ENCODE results near the gene FGF18.

- TF ChIP-seq, protein P1, sequence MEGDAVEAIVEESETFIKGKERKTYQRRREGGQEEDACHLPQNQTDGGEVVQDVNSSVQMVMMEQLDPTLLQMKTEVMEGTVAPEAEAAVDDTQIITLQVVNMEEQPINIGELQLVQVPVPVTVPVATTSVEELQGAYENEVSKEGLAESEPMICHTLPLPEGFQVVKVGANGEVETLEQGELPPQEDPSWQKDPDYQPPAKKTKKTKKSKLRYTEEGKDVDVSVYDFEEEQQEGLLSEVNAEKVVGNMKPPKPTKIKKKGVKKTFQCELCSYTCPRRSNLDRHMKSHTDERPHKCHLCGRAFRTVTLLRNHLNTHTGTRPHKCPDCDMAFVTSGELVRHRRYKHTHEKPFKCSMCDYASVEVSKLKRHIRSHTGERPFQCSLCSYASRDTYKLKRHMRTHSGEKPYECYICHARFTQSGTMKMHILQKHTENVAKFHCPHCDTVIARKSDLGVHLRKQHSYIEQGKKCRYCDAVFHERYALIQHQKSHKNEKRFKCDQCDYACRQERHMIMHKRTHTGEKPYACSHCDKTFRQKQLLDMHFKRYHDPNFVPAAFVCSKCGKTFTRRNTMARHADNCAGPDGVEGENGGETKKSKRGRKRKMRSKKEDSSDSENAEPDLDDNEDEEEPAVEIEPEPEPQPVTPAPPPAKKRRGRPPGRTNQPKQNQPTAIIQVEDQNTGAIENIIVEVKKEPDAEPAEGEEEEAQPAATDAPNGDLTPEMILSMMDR (IDR thresholded peaks at IDR 0.05 in 4 of 5, conservative IDR thresholded peaks at IDR 0.05 in 1 of 5): no peak
- no peak for TF ChIP-seq POLR2A (IDR thresholded peaks at IDR 0.05)
Observed at GRCh38 chr5:171400169-171400568, 19.3 kb upstream of the FGF18 start.

Measured in gastrocnemius medialis (tissue), 4 donors.